HG03135 (cell line): ENCODE results near the gene HRH1.
"Not testable (repeated sequence)": the region's sequence is repeated elsewhere in the genome, so short reads cannot be mapped to it uniquely, and the experiment has no call there.

Experiments used
- ATAC-seq: cut with Tn5 transposase; IDR thresholded peaks from one replicate; pipeline ENCODE4 v1.9.1; 2021; ENCODE audit warnings: mild to moderate bottlenecking, moderate library complexity; ENCODE audit not compliant: unreplicated experiment

The HRH1 gene

GRCh38 chr3:11170052-11170770 lies 15.9 kb downstream of the HRH1 start:
- no peak for ATAC-seq

GRCh38 chr3:11172096-11172690 lies 17.9 kb downstream of the HRH1 start:
- ATAC-seq, result no peak

- ATAC-seq, result no peak
Measured at GRCh38 chr3:11173828-11174465, 19.7 kb downstream of the HRH1 start.

GRCh38 chr3:11178421-11178820 lies 24.1 kb downstream of the HRH1 start:
- ATAC-seq, result no peak

- not testable (repeated sequence) for ATAC-seq
Measured at GRCh38 chr3:11184328-11184969, 30.2 kb downstream of the HRH1 start.

- ATAC-seq, result no peak
Measured at GRCh38 chr3:11185144-11185543, 30.9 kb downstream of the HRH1 start.

- no peak for ATAC-seq
Measured at GRCh38 chr3:11185564-11186317, 31.4 kb downstream of the HRH1 start.

GRCh38 chr3:11186318-11186692 lies 32.0 kb downstream of the HRH1 start:
- no peak for ATAC-seq

GRCh38 chr3:11186771-11187191 lies 32.5 kb downstream of the HRH1 start:
- no peak for ATAC-seq

- no peak for ATAC-seq
Measured at GRCh38 chr3:11187681-11188080, 33.4 kb downstream of the HRH1 start.

GRCh38 chr3:11188231-11188630 lies 33.9 kb downstream of the HRH1 start:
- ATAC-seq, result no peak

GRCh38 chr3:11195201-11195600 lies 40.9 kb downstream of the HRH1 start:
- ATAC-seq, result no peak

GRCh38 chr3:11195721-11196332 lies 41.5 kb downstream of the HRH1 start:
- no peak for ATAC-seq

GRCh38 chr3:11197484-11197883 lies 43.2 kb downstream of the HRH1 start:
- no peak for ATAC-seq

GRCh38 chr3:11198070-11198469 lies 43.8 kb downstream of the HRH1 start:
- ATAC-seq, result no peak

- ATAC-seq, result no peak
Measured at GRCh38 chr3:11198495-11198894, 44.2 kb downstream of the HRH1 start.

- no peak for ATAC-seq
Measured at GRCh38 chr3:11199902-11200845, 45.9 kb downstream of the HRH1 start.

- ATAC-seq, result no peak
Measured at GRCh38 chr3:11201251-11202019, 47.1 kb downstream of the HRH1 start.

GRCh38 chr3:11203961-11204360 lies 49.7 kb downstream of the HRH1 start:
- no peak for ATAC-seq
